Upper lobe of left lung (tissue), 4 donors: Measurements from ENCODE around the gene ZCWPW1.
A peak's percentile ranks its signal among the peaks of the same experiment; 100 is the strongest.

Experiments
- POLR2A ChIP-seq, 4 donors: fragments of 450-650 bp; IDR thresholded peaks; one replicate each; pipeline ENCODE4 v1.5.1; 2016 to 2017; ENCODE audit warnings: antibody characterized with exemption in 4 of 4, mild to moderate bottlenecking in 2 of 4
- POLR2AphosphoS5 ChIP-seq, 2 donors: sonication (generic); formaldehyde crosslinking; IDR thresholded peaks; one replicate each; pipeline ENCODE4 v1.5.1; 2017; ENCODE audit warnings: antibody characterized with exemption in 2 of 2
- TF ChIP-seq, protein P1 (sequence below), 6 experiments: fragments of 450-650 bp in 4 of 6; fragments of 200-600 bp in 2 of 6; sonication (generic) in 2 of 6; IDR thresholded peaks; one replicate each; pipeline ENCODE4 v1.5.1; 2016 to 2019; ENCODE audit warnings: antibody characterized with exemption in 6 of 6

DNA sequence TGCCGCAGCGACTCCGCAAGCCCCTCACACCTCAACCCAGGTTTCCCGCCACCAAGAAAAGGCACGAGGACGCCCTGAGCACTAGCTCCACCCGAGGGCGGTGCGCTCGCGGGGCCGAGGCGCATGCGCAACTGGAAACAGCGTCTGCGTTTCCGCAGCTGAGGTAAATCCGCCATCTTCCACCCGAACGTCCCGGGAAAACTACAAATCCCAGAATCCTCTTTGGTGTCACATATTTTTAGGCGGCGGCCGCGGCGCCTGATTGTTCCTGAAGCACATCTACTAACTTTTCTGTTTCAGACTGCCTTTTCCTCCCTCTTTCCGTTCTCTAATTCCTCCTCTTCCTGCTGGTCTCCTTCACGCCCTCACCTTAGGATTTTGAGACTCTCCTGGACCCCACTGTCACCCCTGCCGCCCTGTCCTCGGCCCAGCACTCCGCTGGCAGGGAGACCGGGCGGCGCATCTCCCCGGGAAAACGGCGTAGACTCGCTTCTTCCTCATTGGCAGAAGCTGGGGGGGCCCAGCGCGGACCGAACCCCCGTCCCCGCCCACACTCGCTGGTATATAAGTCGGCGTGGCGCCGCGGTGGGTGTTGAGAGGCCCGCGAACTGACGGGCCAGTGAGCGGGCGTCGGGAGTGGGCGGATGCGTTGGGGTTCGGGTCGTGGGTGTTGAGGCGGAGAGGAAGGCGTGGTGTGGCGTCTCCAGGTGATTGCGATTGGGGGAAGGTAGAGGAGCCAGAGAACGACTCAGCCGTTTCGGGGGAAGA lies at the start of gene ZCWPW1:
- TF ChIP-seq POLR2A (IDR thresholded peaks at IDR 0.05) (peak; percentile 87 to 100 (median 99)), POLR2AphosphoS5 (IDR thresholded peaks at IDR 0.05) (peak; percentile 99)
- TF ChIP-seq, protein P1, sequence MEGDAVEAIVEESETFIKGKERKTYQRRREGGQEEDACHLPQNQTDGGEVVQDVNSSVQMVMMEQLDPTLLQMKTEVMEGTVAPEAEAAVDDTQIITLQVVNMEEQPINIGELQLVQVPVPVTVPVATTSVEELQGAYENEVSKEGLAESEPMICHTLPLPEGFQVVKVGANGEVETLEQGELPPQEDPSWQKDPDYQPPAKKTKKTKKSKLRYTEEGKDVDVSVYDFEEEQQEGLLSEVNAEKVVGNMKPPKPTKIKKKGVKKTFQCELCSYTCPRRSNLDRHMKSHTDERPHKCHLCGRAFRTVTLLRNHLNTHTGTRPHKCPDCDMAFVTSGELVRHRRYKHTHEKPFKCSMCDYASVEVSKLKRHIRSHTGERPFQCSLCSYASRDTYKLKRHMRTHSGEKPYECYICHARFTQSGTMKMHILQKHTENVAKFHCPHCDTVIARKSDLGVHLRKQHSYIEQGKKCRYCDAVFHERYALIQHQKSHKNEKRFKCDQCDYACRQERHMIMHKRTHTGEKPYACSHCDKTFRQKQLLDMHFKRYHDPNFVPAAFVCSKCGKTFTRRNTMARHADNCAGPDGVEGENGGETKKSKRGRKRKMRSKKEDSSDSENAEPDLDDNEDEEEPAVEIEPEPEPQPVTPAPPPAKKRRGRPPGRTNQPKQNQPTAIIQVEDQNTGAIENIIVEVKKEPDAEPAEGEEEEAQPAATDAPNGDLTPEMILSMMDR (IDR thresholded peaks at IDR 0.05): peak in 3 of 6 experiments; percentile 4 to 11 (median 10)
